GM23248 (cell line): ENCODE measurements around the gene SEC24B. TPM values are rescaled to one million over a fixed set of nuclear protein-coding genes. Genes with fewer than 3 reads are reported as not detected.

ENCODE experiments used
- DNase-seq: peaks from one replicate; pipeline ENCODE4 v3.0.0-alpha.2; 2015
- H2AFZ ChIP-seq: fragments of 200-600 bp; sonication (generic); 2 replicates; pipeline ENCODE4 v1.6.1; 2016; ENCODE audit warnings: antibody characterized with exemption
- H3F3A ChIP-seq: fragments of 200-600 bp; sonication (generic); 2 replicates; pipeline ENCODE4 v1.6.1; 2016; ENCODE audit warnings: mild to moderate bottlenecking, antibody characterized with exemption, mixed run types; ENCODE audit not compliant: insufficient read depth
- H3K27ac ChIP-seq: fragments of 200-600 bp; sonication (generic); 2 replicates; pipeline ENCODE4 v1.5.1; 2016; ENCODE audit warnings: mild to moderate bottlenecking
- H3K27me3 ChIP-seq: fragments of 200-600 bp; sonication (generic); replicated peaks from 2 replicates; pipeline ENCODE4 v1.6.1; 2016; ENCODE audit warnings: mild to moderate bottlenecking; ENCODE audit not compliant: insufficient read depth
- H3K36me3 ChIP-seq: fragments of 200-600 bp; sonication (generic); 2 replicates; pipeline ENCODE4 v1.6.1; 2016; ENCODE audit warnings: low read depth, mild to moderate bottlenecking
- H3K4me1 ChIP-seq: fragments of 200-600 bp; sonication (generic); 2 replicates; pipeline ENCODE4 v1.6.1; 2016; ENCODE audit warnings: mild to moderate bottlenecking; ENCODE audit not compliant: insufficient read depth
- H3K4me2 ChIP-seq: fragments of 200-600 bp; sonication (generic); one replicate; pipeline ENCODE4 v1.6.1; 2016; ENCODE audit warnings: mild to moderate bottlenecking; ENCODE audit not compliant: unreplicated experiment
- H3K4me3 ChIP-seq: fragments of 200-600 bp; sonication (generic); 2 replicates; pipeline ENCODE4 v1.5.1; 2016; ENCODE audit warnings: mild to moderate bottlenecking
- H3K79me2 ChIP-seq: fragments of 200-600 bp; sonication (generic); 2 replicates; pipeline ENCODE4 v1.6.1; 2016; ENCODE audit warnings: mild to moderate bottlenecking; ENCODE audit not compliant: insufficient read depth
- H3K9ac ChIP-seq: fragments of 200-600 bp; sonication (generic); 2 replicates; pipeline ENCODE4 v1.6.1; 2016; ENCODE audit warnings: mild to moderate bottlenecking
- H3K9me2 ChIP-seq: fragments of 200-600 bp; sonication (generic); 2 replicates; pipeline ENCODE4 v1.6.1; 2016; ENCODE audit warnings: mixed run types, mild to moderate bottlenecking, moderate library complexity; ENCODE audit not compliant: insufficient read depth
- H3K9me3 ChIP-seq: fragments of 200-600 bp; sonication (generic); one replicate; pipeline ENCODE4 v1.6.1; 2017; ENCODE audit warnings: low read depth
- H4K20me1 ChIP-seq: fragments of 200-600 bp; sonication (generic); 2 replicates; pipeline ENCODE4 v1.6.0; 2016; ENCODE audit not compliant: insufficient read depth
- EZH2 ChIP-seq: fragments of 200-600 bp; sonication (generic); IDR thresholded peaks from 2 replicates; pipeline ENCODE4 v1.6.1; 2018; ENCODE audit warnings: antibody characterized with exemption, mild to moderate bottlenecking; ENCODE audit not compliant: insufficient read depth, poor library complexity, severe bottlenecking
- EZH2phosphoT487 ChIP-seq: fragments of 200-600 bp; sonication (generic); IDR thresholded peaks from 2 replicates; pipeline ENCODE4 v1.6.1; 2018; ENCODE audit warnings: antibody characterized with exemption, moderate library complexity, mild to moderate bottlenecking, low read depth; ENCODE audit not compliant: insufficient read depth
- WGBS, 2 experiments: methylation state at CpG; one replicate each; pipeline ENCODE4 v1.1.6; 2015 to 2017; ENCODE audit warnings: low lambda C conversion rate in 2 of 2, low coverage in 1 of 2; ENCODE audit errors: missing lambda C conversion rate in 2 of 2; 5-methylcytosine and 5-hydroxymethylcytosine counted together
- in situ Hi-C: fragments of 300-500 bp; cut with MboI; formaldehyde crosslinking; loops from 2 replicates; pipeline ENCODE4 v1.15.0; 2020
- polyA plus RNA-seq: library from polyadenylated mRNA; unstranded; fragments of >200 nt; fragmentation: Nextera tagmentation; extraction: Ambion mirVana; gene quantifications from 2 replicates; pipeline ENCODE4 v1.2.1, GENCODE V29; 2016
- total RNA-seq: library from RNA; depleted of rRNA; stranded (reverse); fragments of >200 nt; shearing (Covaris generic); gene quantifications from 2 replicates; pipeline ENCODE4 v1.2.3, GENCODE V29; 2014

The SEC24B gene
- total and polyA plus RNA-seq, 2 experiments from 2014 or later, result 20.3 to 26.6 TPM

DNA sequence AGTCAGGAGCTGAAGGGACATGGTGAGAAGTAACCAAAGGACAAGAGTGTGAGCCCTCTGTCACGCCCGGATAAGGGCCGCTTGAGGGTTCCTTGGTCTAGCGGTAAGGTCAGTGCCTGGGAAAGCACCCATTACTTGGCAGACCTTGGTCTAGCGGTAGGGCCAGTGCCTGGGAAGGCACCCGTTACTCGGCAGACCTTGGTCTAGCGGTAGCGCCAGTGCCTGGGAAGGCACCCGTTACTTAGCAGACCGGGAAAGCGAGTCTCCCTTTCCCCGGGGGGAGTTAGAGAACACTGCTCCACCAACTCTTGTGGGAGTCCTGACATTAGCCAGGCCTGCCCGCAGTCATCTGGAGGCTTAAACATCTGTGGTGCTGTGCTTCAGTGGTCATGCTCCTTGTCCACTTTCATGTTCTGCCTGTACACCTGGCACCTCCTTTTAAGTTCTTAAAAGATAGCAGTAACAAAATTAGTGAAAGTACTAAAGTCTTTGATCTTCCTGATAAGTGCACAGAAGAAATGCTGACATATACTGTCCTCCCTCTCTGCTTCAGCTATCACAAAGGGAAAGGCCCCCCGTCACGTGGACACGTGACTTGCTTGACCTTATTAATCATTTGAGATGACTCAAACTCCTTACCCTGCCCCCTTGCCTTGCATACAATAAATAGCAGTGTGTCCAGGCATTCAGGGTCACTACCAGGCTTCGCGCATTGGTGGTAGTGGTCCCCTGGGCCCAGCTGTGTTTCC lies 9.3 kb upstream of the SEC24B start:
- no peak overlapping the region for H2AFZ ChIP-seq
- H3K36me3 ChIP-seq, result no peaks in the 10 kb centered on the region
- no peak overlapping the region for H3K9ac ChIP-seq
- no peak for DNase-seq
- peaks cover 5% of the 10 kb centered on the region; the same call in 1 of the 2 replicates for H3F3A ChIP-seq
- H3K9me3 ChIP-seq, result no peaks in the 10 kb centered on the region
- H3K9me2 ChIP-seq, result no peaks in the 10 kb centered on the region
- H3K4me2 ChIP-seq, result no peak overlapping the region
- in situ Hi-C loops, result loop anchor here (10.0 kb wide), 1 partner anchor 391 kb away; the partner anchor contains the start of gene GAR1
- H3K4me3 ChIP-seq, result no peak overlapping the region
- 82 to 83% methylated on average over 19 of the region's 19 CpGs for WGBS, 2 experiments
- TF ChIP-seq EZH2phosphoT487 (no peak), EZH2 (no peak)
- H3K4me1 ChIP-seq, result peaks cover 4% of the 10 kb centered on the region
- H3K27ac ChIP-seq, result no peak overlapping the region
- no peaks in the 10 kb centered on the region for H4K20me1 ChIP-seq
- no peaks in the 10 kb centered on the region for H3K27me3 ChIP-seq
- H3K79me2 ChIP-seq, result no peaks in the 10 kb centered on the region

DNA sequence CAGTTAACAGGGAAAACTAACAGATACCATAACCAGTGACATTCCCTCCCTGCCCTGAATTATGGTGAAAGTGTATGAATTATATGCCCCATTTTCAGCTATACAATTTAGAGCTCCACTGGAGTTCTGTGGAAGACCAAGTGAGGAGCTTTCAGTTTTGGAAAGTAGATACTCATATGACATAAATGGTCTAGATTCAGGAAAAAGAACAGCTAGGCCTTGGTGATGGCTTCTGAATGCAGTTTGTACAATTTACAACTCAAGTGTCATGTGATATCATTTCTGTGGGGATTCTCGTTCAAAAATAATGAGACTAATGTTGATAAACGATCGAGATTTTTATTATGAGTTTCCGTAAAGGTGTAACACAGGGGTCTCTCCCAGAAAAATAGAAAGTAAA lies 8.2 kb upstream of the SEC24B start:
- no peak overlapping the region for H3K4me3 ChIP-seq
- WGBS, 2 experiments, result 87 to 95% methylated on average over 4 of the region's 4 CpGs
- H3K9me2 ChIP-seq, result no peaks in the 10 kb centered on the region
- TF ChIP-seq EZH2, result no peak
- no peak for TF ChIP-seq EZH2phosphoT487
- H3K9me3 ChIP-seq, result no peaks in the 10 kb centered on the region
- H3K27ac ChIP-seq, result no peak overlapping the region
- H3K36me3 ChIP-seq, result no peaks in the 10 kb centered on the region
- H3K27me3 ChIP-seq, result no peaks in the 10 kb centered on the region
- H3K79me2 ChIP-seq, result no peaks in the 10 kb centered on the region
- in situ Hi-C loops, result loop anchor here (10.0 kb wide), 1 partner anchor 389 kb away; the partner anchor contains the start of gene GAR1
- no peak overlapping the region for H3K9ac ChIP-seq
- H4K20me1 ChIP-seq, result no peaks in the 10 kb centered on the region
- H3K4me1 ChIP-seq, result peaks cover 13% of the 10 kb centered on the region
- no peak for DNase-seq
- peaks cover 5% of the 10 kb centered on the region; the same call in 1 of the 2 replicates for H3F3A ChIP-seq
- no peak overlapping the region for H2AFZ ChIP-seq
- H3K4me2 ChIP-seq, result no peak overlapping the region

DNA sequence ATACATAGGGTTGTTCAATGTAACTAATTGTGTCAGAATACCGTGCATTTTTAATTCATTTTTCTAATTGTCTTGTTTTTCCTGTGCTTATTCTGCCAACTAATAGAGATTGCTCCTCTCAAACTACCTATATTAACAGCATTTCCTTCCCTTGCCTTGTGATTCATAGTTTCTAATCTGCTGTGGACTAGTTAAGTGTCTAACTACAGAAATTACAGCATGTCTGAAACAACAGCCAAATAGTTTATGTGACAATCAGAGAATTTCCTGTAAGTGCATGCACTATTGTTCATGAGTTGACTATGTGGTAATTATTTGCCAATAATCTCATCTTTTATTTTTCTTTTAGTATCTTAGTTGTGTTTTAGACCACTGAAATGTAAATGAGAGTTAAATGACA lies 4.1 kb upstream of the SEC24B start:
- no peaks in the 10 kb centered on the region for H3K9me3 ChIP-seq
- H3F3A ChIP-seq, result peaks cover 21% of the 10 kb centered on the region
- H3K9me2 ChIP-seq, result no peaks in the 10 kb centered on the region
- H2AFZ ChIP-seq, result no peak overlapping the region
- H4K20me1 ChIP-seq, result no peaks in the 10 kb centered on the region
- H3K36me3 ChIP-seq, result no peaks in the 10 kb centered on the region
- TF ChIP-seq EZH2phosphoT487, result no peak
- TF ChIP-seq EZH2, result no peak
- peaks cover 28% of the 10 kb centered on the region for H3K79me2 ChIP-seq
- DNase-seq, result peak; percentile 81
- no peak overlapping the region for H3K9ac ChIP-seq
- peaks cover 22% of the 10 kb centered on the region for H3K4me1 ChIP-seq
- in situ Hi-C loops, result loop anchor here (10.0 kb wide), 1 partner anchor 385 kb away; the partner anchor contains the start of gene GAR1
- H3K4me3 ChIP-seq, result no peak overlapping the region
- H3K27ac ChIP-seq, result peak overlapping the region; percentile 23
- WGBS, 2 experiments, result 72 to 78% methylated on average over 1 of the region's 1 CpG
- H3K27me3 ChIP-seq, result no peaks in the 10 kb centered on the region
- peak overlapping the region; percentile 50 for H3K4me2 ChIP-seq

DNA sequence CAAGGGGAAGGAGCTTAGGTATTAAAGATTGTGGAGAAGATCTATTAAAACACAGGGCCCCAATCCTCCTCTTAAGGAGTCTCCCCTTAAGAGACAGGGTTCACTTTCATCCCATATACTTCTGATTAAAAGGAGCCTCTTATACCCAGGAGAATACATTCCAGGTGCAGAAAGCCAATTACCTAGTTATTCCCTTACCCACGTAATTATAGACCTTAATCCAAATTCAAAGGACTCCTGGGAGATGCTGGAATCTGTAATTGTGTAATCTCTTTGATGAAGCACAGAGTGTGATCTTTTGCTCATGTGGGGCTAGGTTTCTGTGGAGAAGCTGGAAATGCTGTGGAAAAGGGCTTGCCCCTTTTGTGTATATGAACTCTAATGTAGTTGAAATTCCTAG lies 1.4 kb upstream of the SEC24B start:
- H3K9me2 ChIP-seq, result no peaks in the 10 kb centered on the region
- peaks cover 34% of the 10 kb centered on the region for H3K4me1 ChIP-seq
- peak overlapping the region; percentile 90 for H3K9ac ChIP-seq
- H3K27ac ChIP-seq, result peak overlapping the region; percentile 85
- H3K4me3 ChIP-seq, result peak overlapping the region; percentile 82
- H3K27me3 ChIP-seq, result no peaks in the 10 kb centered on the region
- 45 to 53% methylated on average over 1 of the region's 1 CpG for WGBS, 2 experiments
- H3K4me2 ChIP-seq, result peak overlapping the region; percentile 91
- peak overlapping the region; percentile 83; the same call in 1 of the 2 replicates for H2AFZ ChIP-seq
- H3K36me3 ChIP-seq, result no peaks in the 10 kb centered on the region
- in situ Hi-C loops, result loop anchor here (10.0 kb wide), 1 partner anchor 543 kb away; no protein-coding TSS in a partner anchor
- H3K79me2 ChIP-seq, result peaks cover 55% of the 10 kb centered on the region
- H3K9me3 ChIP-seq, result no peaks in the 10 kb centered on the region
- TF ChIP-seq EZH2, result no peak
- no peak for TF ChIP-seq EZH2phosphoT487
- peaks cover 21% of the 10 kb centered on the region; the same call in 1 of the 2 replicates for H4K20me1 ChIP-seq
- DNase-seq, result no peak
- peaks cover 33% of the 10 kb centered on the region for H3F3A ChIP-seq
